Hypothalamus (tissue), 51 donors: ENCODE data around the gene ST13.
A peak's percentile ranks its signal among the peaks of the same experiment; 100 is the strongest.
"Not testable (repeated sequence)": the region's sequence is repeated elsewhere in the genome, so short reads cannot be mapped to it uniquely, and the experiment has no call there.

ENCODE experiments used
- DNase-seq, 51 donors: peaks; one replicate each; lab custom pipeline; 2025; lab: John Stamatoyannopoulos, UW

The ST13 gene

DNA sequence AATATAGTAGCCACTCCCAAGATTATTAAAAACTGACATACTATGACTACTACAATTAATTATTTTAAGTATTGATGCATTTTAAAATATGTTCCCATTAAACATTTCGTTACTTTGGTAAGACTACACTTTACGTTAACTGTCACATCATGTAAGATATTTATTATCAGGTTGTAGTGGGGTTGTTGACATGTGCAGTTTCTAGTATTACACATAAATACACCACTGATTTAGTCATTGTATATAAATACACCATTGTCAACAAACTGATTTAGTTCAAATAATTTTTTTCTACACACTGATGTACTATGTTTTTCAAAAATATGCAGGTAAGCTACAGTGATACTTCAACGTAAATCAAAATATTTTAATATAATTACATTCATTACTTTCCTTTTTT is 11.5 kb downstream of the ST13 start:
- DNase-seq, result no peak

DNA sequence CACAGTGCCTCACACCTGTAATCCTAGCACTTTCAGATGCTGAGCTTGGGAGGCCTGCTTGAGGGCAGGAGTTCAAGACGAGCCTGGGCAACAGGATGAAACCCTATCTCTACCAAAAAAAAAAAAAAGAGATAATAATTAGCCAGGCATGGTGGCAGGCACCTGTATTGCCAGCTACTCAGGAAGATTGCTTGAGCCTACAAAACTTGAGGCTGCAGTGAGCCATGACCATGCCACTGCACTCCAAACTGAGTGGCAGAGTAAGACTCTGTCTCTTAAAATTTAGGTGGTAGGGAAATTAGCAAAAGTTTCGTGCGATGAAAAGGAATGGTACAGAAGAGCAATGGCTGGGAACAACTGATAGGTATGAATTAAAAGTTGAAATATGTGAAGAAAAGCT is 18.0 kb downstream of the ST13 start:
- no peak for DNase-seq

DNA sequence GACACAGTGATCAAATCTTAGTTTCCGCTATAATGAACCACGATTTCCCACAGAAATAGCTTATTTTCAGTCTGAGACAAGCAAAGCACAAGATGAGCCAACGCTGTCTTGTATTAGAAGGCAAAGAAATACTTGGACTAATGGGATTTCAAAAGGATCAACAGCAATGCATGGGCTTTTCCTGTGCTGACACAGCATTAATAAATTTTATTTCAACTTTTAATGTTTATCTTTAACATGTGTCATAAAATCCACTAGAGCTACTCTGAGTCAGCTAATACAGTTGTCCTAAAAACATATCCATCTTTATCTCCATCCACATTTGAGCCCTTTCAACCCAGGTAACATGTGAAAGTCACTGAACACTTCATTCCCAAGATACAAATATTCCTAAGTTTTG is 21.8 kb downstream of the ST13 start:
- DNase-seq, result no peak

DNA sequence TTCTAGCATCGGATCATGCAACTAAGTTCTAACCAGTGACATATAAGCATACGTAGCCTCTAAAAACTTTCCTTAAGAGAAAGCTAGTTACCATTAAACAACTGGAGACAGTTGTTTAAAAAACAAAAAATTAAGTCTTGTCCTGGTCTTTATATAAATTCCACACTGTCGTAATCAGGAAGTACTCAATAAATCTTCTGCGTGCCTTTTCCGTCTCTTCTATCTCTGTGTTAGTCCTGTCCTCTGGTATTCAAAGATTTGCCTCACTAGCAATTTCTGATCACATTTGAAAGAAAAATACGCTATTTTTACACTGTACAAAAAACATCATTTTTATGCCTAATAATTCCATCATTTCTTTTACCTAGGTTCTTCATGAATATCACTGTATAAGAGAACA is 27.3 kb downstream of the ST13 start:
- DNase-seq, result no peak

DNA sequence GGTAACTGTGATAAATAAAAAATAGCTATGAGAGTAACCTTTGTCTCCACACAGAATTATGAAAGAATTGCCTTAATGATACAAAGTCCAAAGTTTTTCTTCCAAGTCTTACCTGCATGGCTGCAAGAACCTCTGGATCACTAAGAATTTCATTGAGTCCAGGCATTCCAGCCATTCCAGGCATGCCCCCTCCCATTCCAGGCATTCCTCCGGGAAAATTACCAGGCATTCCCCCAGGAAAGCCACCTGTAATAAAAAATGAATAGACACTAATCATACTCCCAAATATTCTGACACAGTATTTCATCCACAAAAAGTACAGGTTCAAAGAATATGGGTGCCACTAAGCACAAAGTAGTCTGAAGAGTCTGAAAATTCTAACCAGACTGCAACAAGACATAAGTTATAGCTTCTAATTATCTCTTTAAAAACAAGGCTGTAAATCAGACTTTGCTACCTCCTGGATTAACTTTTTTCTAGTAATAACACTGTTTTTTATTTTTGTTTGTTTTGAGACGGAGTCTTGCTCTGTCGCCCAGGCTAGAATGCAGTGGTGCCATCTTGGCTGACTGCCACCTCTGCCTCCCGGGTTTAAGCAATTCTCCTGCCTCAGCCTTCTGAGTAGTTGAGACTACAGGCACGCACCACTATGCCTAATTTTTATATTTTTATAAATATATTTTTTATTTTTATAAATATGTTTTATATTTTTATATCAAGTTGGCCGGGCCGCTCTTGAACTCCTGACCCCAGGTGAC is 29.3 kb downstream of the ST13 start:
- no peak for DNase-seq

DNA sequence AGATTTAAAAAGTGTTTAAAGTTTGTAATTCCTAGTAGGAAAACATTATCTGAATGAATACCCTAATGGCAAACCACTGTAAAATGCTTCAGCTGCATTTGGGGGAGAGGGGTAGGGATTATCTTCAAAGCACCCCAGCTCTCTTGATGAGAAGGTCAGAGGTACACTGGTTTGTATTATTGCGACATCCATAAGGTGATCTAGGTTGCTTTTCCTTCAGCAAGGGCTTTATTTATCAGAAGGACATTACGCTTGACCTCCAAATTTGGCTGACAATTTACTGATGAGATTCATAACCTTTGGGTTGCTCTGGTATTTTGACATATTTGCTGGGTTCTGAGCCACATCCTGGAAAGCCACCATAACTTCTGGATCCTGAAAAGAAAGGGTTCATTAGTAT is 30.1 kb downstream of the ST13 start:
- not testable (repeated sequence) for DNase-seq

DNA sequence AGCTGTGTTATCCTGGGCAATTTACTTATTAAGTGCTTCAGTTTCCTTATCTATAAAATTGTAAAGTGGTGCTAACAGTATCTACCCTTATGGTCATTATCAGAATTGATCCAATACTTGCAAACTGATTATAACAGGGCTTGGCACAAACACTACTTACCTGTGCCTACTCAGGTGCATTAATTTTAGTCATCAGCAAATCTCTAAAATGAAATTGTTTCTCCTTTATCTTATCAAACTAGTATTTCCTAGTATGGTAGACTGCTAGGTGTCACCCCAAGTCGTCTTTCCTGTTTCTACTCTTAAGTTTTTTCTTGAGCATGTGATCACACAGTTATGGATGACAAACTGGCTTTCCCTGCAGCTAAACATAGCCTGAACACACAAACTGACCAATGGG is 33.0 kb downstream of the ST13 start:
- no peak for DNase-seq

DNA sequence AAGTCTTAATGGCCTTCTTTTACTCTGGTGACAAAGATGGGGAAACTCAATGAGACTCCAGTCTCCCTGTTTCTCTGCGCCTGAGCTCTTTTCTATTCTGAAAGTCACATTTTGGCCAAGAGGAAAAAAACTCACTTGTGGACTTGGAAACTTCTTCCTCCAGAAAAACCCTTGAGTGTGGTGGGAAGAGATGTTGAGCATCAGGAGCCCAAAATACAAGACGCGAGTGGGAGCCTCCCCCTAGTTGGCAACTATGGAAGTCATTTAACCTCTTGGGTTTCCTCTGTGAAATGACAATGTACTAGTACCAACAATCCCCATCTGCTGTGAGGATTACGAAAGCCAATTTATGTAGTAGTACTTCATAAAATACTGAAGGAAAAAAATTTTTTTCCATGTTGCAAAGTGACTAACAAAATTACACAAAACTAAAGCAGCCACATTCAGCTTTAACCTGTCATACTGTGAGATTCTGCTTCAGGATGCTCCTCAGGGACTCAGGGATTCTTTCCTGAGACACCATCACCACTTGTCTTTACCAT is 36.8 kb downstream of the ST13 start:
- DNase-seq, result no peak

DNA sequence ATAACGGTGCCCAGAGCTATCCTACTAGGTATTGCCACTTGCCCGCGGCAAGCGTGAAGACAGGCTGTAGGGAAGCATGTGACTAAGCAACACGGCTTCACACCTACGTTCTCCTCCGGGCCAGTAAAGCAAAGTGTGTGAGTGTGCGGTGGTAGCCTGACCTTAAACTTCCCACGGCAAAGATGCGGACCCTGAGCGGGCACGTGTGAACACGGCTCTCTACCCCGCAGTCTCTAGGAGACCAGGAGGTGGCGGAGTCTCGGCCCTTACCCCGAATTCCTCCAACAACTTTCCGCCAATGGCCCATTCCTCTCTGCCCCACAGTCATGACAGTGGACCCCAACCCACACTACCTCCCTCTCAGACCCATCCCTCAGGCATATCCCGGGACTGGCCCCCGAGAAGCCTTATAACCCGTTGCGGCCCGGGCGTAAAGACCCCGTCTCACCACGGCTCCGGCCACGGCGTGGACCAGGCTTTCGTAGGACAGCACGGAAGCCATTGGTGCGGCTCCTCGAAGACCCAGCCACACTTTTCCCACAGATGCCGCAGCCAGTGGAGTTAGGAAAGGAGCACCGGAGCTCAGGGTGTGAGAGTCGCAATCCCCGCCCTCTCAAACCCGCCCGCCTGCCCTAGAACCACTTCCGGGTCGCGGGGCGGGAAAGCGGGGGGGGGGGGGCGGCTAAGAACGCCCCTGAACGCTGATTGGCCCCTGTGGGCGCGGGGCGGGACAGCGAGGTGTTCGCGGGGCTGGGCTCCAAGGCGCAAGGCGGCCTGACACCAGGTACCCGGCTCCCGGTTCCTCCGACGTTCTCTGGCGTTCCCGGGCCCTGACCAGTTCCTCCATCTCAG is 37.5 kb downstream of the ST13 start, which contains the start of gene SLC25A17:
SLC25A17 (minus strand) TSS at position 600 of the 852 bp plus-strand sequence; CDS start at position 502, 98 bp downstream.
- DNase-seq, result peak; percentile 39 to 94 (median 80)

DNA sequence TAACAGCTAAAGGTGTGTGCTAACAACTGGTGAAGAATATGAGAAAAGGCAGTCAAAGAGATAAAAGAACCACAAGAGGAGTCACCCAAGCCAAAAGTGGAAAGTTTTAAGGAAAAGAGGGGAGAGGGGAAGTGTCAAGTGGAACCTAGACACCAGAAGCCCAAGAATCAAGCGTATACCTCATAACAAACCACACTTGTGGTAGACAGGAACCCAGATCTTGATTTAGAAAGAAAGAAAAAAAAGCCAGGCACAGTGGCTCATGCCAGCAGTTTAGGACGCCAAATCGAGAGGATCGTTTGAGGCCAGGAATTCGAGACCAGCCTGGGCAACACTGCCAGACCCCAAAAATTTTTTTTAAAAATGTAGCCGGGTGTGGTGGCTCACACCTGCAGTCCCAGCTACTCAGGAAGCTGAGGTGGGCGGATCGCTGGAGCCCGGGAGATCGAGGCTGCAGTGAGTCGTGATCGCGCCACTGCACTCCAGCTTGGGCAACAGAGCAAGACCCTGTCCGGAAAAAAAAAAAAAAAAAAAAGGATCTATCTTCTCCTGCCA is 38.2 kb downstream of the ST13 start:
- DNase-seq, result peak in 1 of 51 donors; percentile 10

DNA sequence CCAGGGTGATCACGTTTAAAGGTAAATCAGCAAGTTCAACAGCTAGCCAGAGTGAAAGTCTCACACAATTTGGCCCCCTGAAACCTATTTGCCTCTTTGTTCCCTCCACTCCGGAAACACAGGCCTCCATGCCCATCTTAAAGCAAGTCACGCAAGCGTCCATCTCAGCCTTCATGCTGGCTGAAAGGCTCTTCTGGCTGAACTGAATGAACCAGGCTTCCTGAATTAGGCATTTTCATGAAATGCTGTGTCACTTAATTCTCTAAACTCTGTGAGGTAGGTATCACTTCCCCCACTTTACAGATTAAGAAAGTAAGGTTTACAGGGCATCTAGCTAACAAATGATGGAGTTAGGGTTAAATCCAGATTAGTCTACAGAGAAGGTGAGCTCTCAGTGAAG is 38.7 kb downstream of the ST13 start:
- DNase-seq, result no peak

DNA sequence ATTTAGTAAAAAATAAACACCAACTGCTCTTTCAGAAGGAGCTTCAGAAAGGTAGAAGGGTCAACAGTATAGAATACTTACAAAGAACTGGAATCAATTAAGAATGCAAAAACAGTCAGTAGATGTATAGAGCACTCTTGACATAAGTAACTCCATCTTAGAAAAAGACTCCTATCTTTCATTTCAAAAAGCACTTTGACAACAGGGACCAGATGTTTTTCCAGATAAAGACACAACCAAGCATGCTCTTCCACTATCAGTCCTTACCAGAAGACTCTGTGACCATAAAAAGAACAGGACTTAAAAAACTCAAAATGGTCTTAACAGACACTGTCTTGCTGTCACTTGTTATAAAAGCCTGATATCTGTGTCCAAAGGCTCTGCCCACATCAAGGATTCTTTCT is 42.5 kb downstream of the ST13 start:
- no peak for DNase-seq

DNA sequence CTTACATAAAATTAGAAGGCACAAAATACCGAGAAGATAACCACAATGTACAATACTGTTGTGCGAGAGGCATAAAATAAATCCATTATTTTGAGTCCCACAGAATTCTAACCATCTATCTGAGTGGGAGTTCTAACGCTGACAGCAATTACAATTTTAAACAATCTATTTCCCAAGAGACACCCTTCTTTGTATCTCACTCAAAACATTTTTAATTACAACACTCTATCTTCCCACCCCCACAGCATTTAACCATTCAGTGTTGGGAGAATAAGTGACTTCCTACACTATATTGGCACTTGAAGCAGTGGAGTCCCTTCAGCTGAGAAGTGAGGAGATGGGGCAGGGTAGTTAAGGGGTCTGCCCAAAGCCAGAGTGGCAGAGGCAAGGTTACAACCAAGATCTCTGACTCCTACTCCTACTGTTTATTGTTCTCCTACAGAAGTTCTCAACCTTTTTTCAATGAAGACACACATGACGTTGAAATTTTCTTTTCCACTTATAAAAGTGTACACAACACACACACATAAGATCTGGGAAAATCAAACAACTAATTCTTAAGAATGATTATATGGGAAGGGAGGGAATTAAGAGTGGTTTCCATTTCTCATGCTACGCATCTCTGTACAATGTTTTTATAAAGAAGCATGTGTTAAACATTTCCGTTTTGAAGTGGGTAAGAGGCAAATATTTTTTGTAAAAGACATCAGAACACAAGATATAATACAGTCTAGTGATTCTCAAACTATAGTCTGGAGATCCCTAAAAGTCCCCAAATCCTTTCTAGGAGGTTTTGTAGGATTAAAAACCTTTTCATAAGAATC is 48.2 kb downstream of the ST13 start:
- peak in 1 of 51 donors; percentile 4 for DNase-seq

DNA sequence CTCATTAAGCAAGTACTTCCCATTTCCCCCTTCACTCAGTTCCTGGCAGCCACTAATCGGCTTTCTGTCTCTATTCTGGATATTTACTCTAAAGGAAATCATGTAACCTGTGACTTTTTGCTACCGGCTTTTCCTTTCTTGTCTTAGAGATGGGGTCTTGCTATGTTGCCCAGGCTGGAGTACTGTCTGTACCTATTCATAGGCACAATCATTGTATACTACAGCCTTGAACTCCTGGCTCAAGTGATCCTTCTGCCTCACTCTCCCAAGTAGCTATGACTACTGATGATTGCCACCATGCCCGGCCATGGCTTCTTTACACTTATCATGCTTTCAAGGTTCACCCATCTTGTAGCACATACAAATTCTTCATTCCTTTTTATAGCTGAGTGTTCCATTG is 49.7 kb downstream of the ST13 start:
- no peak for DNase-seq

DNA sequence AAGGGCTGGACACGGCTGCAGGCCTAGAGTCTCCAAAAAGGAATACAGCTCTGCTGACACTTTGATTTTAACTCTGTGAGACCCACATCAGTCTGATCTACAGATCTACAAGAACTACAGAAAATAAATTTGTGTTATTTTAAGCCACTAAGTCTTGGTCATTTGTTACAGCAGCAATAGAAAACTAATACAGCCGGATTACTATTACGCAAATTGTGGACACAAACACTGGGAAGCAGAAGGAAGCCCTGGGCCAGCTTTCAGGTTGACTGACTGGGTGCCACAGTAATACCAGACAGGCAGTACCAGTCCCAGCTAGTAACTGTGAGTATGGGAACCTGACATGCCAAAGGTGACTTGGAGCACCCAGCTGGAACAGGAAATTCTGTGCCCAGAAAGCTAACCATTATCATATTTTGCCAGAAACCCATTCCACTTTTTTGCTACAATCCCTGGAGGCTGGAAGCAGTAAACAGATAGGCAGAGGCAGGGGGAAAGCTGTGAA is 50.7 kb downstream of the ST13 start:
- no peak for DNase-seq

DNA sequence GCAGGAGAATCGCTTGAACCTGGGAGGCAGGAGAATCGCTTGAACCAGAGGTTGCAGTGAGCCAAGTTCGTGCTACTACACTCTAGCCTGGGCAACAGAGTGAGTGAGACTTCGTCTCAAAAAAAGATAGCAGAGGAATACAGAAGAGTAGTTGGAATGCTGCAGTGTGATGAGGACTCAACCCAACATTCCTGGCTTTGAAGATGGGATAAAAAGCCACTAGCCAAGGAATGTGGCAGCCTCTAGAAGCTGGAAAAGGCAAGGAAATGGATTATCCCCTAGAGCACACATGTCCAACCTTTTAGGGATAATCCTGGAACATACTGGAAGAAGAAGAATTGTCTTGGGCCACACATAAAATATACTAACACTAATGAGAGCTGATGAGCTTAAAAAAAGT is 51.2 kb downstream of the ST13 start:
- no peak for DNase-seq

DNA sequence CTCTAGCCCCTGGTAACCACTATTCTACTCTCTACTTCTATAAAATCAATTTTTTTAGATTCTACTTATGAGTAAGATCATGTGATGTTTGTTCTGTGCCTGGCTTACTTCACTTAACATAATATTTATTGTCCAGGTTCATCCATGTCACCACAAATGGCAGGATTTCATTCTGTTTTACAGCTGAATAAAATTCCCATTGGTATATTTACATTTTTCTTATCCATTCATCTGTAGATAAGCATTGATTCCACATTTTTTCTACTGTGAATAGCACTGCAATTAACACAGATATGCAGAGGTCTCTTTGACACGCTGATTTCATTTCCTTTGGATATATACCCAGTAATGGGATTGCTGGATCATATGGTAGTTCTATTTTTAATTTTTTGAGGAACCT is 53.1 kb downstream of the ST13 start:
- no peak for DNase-seq

DNA sequence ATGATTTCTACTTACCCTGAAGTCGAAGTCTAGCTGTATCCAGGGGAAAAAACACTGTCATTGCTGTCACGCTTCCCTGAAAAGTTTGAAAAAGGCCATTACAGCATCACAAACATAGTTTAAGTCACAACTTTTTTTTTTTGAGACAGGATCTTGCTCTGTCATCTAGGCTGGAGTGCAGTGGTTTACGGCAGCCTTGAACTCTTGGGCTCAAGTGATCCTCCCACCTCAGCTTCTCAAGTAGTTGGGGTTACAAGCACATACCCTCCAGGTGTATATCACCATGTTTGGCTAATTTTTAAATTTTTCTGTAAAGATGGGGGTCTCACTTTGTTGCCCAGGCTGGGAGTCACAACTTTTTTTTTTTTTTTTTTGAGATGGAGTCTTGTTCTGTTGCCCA is 57.4 kb downstream of the ST13 start:
- DNase-seq, result no peak

DNA sequence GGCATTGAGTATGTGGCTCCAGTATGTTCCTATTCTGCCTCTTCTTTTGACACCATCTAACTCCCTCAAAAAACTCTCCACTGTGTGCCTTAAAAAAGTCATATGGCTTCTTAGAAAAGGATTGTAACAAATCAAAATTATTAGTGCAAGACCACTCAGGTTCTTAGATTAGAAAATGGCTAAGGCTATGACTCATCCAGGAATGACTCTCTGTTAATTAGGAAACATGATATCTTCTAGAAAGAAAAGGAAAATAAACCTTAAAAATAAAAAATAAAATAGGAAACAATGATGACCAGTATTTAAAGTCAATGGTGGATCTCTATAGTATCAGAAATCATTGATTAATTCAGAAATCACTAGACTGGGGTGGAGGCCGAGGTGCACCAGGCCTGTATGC is 59.0 kb downstream of the ST13 start:
- DNase-seq, result no peak

DNA sequence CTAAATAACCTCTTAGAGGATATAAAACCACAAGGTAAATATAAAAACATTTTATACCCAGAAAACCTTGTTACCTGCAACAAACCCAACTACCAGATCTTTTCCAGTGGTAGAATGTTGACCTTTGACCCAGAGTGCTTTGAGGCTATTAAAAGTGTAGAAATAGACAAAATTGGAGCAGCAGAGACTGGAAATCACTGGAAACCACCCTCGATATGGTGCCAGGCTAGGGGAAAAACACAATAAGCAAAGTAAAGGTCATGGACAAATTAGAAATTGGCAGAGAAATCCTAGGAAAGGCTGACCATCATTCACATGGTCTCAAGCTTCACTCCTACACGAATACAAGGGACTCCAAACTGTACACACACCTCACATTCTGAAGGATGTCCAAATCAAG is 64.0 kb downstream of the ST13 start:
- no peak for DNase-seq
